DLD1 (cell line): ENCODE data around the gene ADO.

Experiments used
- in situ Hi-C: cut with HindIII; loops from 2 replicates; pipeline ENCODE4 v1.10.0; 2017; ENCODE audit warnings: low sequenced_read_pairs

The ADO gene

DNA sequence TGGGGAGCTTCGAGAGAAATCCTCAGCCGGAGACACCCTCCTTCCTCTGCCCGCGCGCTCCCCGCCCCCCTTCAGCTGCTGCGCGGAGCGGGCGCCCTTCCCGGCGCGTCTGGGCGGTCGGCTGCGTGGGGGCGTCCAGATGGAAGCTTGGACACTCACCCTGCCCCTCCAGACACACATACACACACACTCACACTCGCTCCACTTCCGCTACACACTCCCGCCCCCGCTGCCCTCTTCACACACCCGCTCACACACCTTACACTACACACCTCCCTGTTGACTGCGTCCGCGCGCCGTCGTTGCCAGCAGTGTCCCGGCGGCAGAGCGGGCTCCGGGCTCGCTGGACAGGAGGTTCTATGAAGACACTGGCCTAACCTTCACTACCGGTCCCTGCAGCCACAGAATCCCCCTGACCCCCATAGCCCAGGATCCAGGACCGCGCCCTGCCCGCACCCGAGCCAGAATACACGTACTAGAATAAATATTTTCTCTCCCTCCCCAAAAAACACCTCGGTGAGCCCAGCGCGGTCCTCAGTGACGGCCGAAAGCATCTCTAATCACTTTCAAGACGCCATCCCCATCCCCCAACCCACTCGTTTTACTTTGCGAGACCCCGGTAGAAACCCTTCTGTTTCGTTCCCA lies 12.7 kb downstream of the ADO start:
- in situ Hi-C loops, result no loop called here

DNA sequence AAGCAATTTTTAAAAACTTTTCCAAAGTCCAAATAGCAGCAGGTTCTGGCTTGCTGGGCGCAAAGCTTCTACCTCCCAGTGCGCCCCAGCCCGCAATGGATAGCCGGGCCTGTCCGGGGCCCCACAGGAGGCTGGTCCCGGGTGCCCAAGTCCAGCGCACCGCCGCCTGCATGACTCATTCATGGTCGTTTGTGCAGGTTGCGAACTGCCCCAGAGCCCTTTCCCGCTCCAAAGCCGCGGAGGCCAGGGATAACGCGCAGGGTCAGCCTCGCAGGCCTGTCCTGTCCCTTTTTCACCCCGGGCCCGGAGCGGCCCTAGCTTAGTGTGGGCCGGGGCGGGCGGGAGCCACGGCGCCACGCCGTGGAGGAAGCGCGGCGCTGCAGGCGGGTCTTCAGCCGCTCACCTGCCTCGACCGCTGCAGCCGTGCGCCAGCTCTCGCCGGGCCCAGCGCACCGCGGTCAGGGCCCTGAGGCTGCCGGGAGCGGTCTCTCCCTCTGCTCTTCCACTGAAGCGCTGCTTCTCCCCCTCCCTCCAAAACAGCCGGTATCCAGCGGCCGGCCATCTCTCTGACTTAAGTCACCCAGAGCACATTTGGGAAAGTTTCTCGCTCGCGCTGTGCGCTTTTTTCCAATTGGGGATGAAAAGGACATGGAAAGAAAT lies 13.4 kb downstream of the ADO start:
- in situ Hi-C loops, result no loop called here

DNA sequence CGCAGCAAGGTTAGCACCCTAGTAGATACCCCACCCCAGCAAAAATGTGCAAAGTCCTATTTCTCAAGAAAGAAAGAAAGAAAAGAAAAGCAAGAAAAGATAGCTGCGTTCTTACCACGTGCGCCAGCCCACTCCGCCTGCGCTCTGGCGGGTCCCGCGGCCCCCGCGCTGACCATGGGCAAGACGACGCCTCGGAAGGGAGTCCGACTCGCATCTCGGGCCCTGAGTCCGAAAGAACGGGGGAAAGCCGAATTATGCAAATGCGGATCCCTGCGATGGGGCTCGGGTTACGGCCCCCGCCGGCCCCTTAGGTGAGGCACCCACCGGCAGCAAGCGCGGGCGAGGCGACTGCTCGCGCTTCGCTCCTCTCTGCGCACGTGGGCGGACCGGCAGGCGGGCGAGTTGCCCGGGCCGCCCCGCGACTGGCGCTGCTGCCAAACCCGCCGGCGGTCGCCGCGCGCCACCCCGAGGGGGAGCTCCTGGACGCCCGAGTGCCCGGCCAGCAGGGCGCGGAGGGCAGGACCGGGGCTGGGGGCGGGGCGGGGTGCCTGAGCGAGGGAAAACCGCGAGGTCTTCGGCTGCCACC lies 14.0 kb downstream of the ADO start:
- in situ Hi-C loops, result no loop called here

DNA sequence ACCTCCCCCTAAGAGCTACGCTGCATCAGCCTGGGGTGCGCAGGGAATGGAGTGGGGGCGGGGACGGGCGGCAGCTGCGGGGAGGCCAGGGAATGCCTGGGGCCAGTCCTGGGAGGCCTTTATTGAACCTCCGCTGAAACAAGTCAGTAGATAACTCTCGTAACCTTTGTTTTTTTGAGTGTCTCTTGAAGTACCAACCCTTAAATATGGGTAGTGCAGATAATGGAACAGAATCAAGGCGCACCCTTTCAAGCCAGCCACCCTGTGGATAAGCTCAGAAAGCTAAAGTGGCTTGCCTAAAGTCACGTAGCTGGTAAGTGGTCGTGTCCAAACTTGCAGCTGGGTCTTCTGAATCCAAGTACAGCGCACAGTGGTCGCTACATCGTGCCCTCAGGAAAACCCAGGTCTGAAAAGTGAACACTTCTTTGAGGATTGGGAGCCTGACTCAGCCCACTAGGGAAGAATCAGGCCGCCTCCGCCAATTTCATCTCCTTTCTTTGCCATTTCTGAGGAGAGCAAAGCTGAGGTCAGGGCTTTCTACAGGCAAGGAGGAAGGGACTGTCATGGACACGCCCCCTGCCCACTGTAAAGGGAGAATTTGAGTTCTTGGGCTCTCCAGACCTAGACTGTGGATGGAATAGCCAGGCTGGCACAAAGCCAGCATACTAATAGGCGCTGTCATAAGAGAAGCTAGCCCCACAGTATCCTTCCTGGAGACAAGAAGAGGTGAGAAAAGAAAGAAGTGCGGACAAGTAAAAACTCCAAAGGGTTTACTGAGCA lies 14.8 kb downstream of the ADO start:
- in situ Hi-C loops, result no loop called here

DNA sequence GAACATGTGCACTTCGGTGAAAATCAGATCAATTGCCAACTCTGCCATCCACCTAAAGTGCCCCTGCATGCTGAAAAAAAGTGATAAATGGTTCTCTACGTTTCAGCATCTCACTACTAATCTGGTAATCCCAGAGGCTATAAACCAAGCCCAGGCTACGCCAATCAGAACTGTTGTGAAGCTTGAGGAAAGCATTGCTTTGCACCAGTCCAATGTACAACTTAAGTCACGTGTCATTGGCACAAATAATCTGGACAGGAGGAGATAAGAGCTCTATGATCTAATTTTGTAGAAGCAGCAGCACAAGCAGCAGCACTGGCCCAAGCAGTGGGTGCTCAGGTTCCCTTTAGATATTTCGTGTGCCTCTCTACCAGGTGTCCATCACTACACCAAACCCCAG lies 16.1 kb downstream of the ADO start:
- in situ Hi-C loops, result no loop called here

DNA sequence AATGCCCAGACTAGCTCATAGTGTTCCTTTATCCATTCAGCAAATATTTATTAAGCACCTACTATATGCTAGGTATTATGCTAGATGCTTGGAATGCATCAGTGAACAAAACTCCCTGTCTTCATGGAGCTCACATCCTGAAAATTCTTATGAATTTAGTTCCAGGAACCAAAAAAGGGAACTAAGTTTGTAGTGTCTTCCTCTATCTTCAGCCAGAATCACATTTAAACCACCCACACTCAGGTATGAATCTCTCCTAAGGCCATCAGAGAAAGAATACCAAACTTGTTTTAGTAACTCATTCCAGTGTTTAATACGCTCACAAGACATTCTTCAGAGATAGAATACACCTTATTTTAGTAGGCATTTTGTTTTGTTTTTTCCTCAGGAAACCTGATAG lies 21.8 kb downstream of the ADO start:
- in situ Hi-C loops, result no loop called here

DNA sequence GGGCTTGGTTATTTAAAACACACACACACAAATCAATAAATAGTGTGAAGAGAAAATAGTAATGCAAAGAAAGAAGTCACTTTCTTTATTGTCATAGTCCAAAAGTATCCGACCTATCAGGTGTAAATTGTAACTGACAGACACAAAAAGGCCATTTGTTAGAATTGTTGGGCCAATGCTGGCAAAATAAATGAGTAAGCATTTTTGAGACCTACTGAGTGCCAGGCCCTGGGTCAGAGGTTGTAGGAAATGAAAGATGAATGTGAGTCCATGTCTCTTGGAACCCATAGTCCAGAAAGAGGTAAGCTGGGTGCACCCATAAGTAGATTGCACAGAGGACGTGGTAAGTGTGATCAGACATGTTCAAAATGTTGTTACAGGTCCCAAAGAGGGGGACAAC lies 25.1 kb downstream of the ADO start:
- in situ Hi-C loops, result no loop called here

DNA sequence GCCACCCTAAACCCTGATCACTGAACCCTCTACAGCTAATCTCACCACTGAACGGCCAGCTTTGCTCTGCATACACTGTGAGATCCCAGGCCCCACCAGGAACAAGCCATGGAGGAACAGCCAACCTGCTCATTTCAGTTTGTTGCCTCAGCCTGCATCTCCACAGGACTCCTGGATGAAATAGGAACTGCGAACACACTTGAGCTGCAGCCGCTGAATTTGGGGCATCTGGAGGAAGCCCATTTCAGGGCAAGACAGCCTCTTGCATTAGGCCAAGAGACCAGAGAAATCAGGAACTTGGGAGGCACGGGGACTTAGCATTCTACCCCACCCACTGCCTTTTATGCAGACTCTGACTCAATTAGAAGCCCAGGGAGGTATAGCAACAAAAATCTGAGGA lies 26.2 kb downstream of the ADO start:
- in situ Hi-C loops, result no loop called here

DNA sequence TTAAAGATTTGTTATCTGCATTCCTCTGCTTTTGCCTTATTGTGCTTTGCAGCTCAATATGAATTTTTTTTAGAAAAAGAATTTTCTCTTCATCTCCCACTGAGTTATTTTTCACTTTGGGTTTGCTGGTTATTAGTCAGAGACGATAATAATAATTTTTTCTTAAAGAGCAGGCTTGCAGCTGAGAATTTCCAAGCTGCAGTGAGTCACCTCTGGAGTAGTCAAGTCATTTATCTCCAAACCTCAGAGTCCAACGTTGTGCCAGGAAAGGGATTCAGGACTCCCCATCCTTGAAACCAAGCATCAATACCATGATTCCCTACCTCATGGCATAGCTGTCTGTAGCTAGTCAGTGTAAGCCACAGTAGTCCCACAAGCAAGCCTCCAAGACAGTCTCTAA lies 26.8 kb downstream of the ADO start:
- in situ Hi-C loops, result no loop called here

DNA sequence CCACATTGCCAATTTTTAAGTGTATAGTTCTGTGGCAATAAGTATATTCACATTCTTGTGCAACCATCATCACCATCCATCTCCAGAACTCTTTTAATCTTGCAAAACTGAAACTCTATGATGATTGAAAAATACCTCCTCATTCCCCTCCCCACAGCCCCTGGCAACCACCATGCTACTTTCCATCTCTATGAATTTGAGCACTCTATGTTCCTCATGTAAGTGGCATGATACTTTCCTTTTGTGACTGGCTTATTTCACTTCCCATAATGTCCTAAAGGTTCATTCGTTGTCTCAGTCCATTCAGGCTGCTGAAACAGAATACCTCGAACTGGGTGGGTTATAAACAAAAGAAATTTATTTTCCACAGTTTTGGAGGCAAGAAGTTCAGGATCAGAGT lies 35.1 kb downstream of the ADO start:
- in situ Hi-C loops, result no loop called here

DNA sequence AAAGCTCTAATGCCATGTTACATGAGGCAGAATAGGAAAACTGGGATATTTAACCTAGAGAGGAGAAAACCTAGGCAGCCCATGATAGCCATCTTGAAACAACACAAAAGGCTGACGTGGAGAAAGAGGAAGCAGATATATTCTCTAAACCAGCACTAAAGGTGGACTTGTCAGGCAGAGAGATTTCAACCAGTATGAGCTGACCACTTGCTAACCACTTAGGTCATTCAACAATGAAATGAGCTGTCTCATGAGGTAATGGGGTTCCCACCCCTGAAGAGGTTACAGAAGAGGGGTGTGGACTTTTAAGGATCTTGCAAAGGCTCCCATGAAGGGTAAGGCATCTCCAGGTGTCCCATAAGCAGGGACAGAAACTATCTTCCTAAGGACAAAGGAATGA lies 38.5 kb downstream of the ADO start:
- in situ Hi-C loops, result no loop called here

DNA sequence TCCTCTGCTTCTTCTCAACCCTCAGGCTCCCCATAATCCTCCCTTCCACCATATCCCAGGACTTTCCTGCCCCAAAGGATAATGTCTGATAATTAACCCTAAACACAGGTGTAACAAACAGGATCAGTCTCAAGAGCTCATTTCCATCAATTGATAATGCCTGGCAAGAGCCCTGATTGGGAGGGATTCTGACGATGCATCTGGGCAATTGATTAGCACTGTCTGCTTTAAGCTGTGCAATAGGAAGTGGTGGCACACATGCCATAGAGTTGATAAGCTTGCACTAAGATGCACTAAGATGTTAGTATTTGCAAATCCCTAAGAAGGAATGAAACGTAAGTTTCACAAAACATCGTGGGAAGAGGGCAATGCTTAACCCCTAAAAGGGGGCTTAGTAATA lies 39.1 kb downstream of the ADO start:
- in situ Hi-C loops, result no loop called here

DNA sequence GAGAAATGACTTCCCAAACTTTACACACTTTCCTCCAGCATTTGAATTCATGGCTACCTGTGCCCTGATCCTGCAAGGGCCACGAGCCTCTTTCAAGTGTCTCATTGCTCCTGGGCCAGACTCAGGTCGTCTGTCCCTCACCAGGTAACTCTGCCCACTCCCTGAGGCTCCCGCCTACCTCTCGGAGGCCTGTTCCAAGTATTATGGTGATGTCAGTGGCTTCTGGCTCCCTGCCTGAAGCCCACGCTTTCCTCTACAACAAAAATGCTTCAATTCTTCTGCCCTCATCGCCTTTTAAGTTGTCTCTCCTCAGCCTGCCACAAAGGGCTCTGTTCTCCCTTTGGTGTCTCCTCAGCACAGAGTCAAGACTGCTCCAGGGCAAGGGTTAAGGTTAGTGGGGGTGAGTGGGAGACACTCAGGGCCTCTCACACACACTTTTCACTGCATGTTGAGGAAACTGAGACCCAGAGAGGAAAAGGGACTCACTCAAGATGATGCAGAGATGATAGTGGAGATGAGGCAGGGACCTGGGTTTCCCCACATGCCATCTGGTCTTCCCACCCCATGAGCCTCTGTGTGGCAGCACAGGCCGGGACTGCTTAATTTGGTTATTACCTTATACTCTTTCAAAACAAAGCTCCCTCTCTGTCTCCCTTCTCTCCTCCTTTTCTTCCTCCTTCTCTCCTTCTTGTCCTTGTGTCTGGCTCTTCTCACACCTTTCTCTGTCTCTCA lies 39.9 kb downstream of the ADO start:
- in situ Hi-C loops, result no loop called here

DNA sequence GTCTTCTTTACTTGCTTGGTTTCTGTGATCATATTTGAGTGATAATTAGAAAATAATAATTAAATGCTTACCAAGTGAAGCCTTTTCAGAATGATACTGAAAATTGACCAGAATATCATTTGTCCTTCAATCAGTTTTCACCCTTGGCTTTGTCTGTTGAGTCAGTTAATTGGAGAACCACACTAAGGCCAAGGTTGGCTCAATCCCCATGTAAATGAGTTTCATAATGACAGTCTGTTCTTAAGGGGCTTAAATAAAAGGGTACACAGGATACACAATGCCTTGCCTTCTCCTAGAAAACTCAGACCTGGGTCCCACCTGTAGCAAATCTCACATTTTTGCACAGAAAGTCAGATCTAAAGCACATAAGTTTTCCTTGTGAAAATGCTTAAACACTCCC lies 42.9 kb downstream of the ADO start:
- in situ Hi-C loops, result no loop called here

DNA sequence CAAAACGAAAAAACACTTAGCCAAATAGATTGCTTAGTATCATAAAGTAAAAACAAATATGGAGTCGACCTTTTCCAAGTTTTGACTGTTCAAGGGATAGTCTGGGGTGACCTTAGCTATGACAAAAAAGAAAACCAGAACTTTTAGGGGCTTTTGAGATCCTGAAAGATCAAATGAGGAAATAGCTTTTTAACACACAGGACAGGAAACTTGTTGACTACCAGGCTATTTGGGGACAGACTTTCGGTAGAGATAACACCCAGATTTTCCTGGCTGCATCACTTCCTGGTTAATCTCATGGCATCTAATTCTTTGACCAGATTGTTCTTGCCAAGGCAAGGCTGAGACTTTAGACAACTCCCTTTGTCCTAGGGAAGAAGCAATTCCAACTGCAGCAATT lies 46.1 kb downstream of the ADO start:
- in situ Hi-C loops, result no loop called here

DNA sequence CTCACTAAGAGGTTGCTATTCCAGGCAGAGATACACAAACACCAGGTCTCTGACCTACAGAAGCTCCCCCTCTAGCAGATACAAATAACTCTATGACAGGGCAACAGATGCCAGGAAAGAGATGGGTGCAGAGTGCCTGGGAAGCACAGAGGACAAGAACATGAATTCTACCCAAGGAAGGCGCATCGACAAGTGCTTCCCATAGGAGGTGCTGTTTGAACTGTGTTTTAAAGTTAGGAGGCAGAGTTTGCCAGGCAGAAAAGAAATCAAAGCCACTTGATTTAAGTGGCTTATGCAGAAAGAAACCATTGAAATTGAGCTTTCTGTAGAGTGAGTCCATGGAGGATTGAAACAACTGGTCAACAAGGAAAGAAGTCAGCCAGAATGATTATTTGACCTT lies 46.9 kb downstream of the ADO start:
- in situ Hi-C loops, result no loop called here

DNA sequence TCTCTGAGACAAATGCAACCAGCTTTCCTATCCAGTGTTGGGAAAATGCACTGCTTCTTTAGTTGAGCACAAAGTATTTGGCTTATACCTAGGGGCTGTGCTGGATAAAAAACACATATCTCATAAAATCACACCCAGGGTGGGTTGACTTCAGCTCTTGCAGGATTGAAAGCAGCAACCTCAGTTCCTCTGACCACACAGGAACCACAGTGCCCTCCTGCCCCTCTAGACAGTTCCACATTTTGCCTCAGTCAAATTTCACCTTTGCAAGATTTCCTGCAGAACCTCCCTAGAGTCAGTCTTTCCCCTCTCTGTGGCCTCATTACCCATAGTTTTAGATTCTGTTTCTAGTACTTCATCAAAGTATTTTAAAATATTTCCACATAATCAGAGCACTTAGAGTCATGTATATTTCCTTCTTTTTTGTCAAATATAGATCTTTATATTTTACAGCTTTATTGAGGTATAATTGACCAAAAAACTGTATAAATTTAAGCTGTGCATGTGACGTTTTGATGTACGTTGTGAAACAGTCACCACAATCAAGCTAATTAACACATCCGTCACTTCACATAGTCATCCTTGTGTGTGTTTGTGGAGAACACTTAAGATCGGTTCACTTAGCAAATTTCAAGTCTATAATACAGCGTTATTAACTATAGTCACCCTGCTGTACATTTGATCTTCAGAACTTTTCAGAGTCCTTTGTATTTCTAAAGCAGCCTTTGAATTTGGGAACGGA lies 48.6 kb downstream of the ADO start:
- in situ Hi-C loops, result no loop called here

DNA sequence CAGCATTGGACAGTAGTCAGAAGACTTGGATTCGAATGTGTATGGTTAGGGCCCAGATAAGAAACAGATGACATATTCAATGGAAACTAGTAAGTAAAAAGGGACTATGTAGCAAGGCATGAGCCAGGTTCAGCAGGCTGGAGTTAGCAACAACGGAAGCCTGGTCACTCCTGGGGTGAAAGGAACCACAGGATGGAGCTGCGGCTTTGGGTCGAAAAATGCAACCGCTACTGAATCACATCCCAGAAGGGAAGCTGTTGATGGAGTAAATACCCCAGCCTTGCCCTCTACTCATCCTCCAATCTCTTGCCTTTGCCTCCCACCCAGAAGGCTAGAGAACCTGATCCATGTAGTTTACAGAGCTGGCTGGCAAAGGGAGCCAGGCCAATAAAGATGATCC lies 49.2 kb downstream of the ADO start:
- in situ Hi-C loops, result no loop called here

DNA sequence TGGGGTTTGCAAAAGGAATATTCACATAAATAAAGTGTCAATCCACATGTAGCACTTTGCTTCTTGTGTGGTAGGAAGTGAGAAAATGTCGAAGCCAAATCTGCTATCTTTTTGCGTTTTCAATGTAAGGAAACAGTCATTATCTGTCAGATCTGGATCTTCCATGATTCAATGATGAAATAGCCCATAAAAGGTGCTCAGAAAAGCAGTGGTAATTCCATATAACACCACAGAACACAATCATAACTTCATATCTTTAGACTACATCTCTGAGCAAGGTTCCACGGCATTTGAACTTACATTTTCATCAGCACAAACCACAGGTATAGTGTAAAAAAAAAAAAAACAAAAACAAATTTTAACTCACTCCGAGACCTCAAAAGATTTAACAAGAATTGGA lies 51.5 kb downstream of the ADO start:
- in situ Hi-C loops, result no loop called here
